WTC11 (cell line): Measurements from ENCODE around the gene TEX261. TPM values are rescaled to one million over a fixed set of nuclear protein-coding genes. Genes with fewer than 3 reads are reported as not detected.

Experiments used
- ATAC-seq: fragments of 200-7000 bp; cut with Tn5 transposase; 2 replicates; pipeline ENCODE4 v1.10.0; 2021; ENCODE audit warnings: mild to moderate bottlenecking, moderate library complexity
- CTCF ChIA-PET: fragments of 300-600 bp; sonication (Branson Sonifier 250); formaldehyde crosslinking; loops from one replicate; lab custom pipeline; 2021; ENCODE audit warnings: antibody characterized with exemption; lab: Charles Lee
- POLR2A ChIA-PET: fragments of 350-600 bp; sonication (Branson Sonifier 250); formaldehyde crosslinking; loops from one replicate; lab custom pipeline; 2021; ENCODE audit warnings: antibody characterized with exemption; lab: Charles Lee
- DNase-seq: peaks from one replicate; pipeline ENCODE4 v3.0.0; 2021; ENCODE audit warnings: low spot score
- H3K27ac Mint-ChIP-seq: 2 replicates; pipeline ENCODE4 v1.8.0; 2021; ENCODE audit warnings: mixed read lengths
- H3K27me3 Mint-ChIP-seq: 2 replicates; pipeline ENCODE4 v1.8.0; 2021; ENCODE audit warnings: low read depth, mild to moderate bottlenecking, moderate library complexity, mixed read lengths
- H3K36me3 Mint-ChIP-seq: 2 replicates; pipeline ENCODE4 v1.8.0; 2021; ENCODE audit warnings: mixed read lengths
- H3K4me1 Mint-ChIP-seq: 2 replicates; pipeline ENCODE4 v1.8.0; 2022; ENCODE audit warnings: mixed read lengths
- H3K4me3 Mint-ChIP-seq: 2 replicates; pipeline ENCODE4 v1.8.0; 2021; ENCODE audit warnings: mild to moderate bottlenecking, moderate library complexity, mixed read lengths
- H3K9me3 Mint-ChIP-seq: 2 replicates; pipeline ENCODE4 v1.8.0; 2021; ENCODE audit warnings: mixed read lengths
- CREM ChIP-seq: sonication (generic); formaldehyde crosslinking; IDR thresholded peaks from 2 replicates; pipeline ENCODE4 v1.8.1; 2022; ENCODE audit warnings: mild to moderate bottlenecking, missing genetic modification reagents, moderate library complexity
- ETV6 ChIP-seq: sonication (generic); formaldehyde crosslinking; IDR thresholded peaks from 2 replicates; pipeline ENCODE4 v1.8.1; 2022; ENCODE audit warnings: mild to moderate bottlenecking, missing genetic modification reagents
- FOXP4 ChIP-seq: sonication (generic); formaldehyde crosslinking; IDR thresholded peaks from 2 replicates; pipeline ENCODE4 v1.8.0; 2022; ENCODE audit warnings: mild to moderate bottlenecking, missing genetic modification reagents
- GTF2I ChIP-seq: fragments of 250-450 bp; sonication (Bioruptor Pico); conservative IDR thresholded peaks from 2 replicates; pipeline ENCODE4 v1.4.0; 2021; ENCODE audit warnings: mild to moderate bottlenecking
- MXD4 ChIP-seq: fragments of 250-450 bp; sonication (Bioruptor Pico); IDR thresholded peaks from 2 replicates; pipeline ENCODE4 v1.8.0; 2021; ENCODE audit warnings: mild to moderate bottlenecking, moderate library complexity, borderline replicate concordance
- PRRX2 ChIP-seq: fragments of 250-450 bp; sonication (Bioruptor Pico); IDR thresholded peaks from 2 replicates; pipeline ENCODE4 v1.8.0; 2021; ENCODE audit warnings: mild to moderate bottlenecking
- SP1 ChIP-seq: sonication (generic); formaldehyde crosslinking; conservative IDR thresholded peaks from 2 replicates; pipeline ENCODE4 v1.8.1; 2022; ENCODE audit warnings: missing genetic modification reagents
- TEAD4 ChIP-seq: sonication (generic); formaldehyde crosslinking; IDR thresholded peaks from 2 replicates; pipeline ENCODE4 v1.8.0; 2022; ENCODE audit warnings: mild to moderate bottlenecking, missing genetic modification reagents
- TP53 ChIP-seq: sonication (generic); formaldehyde crosslinking; IDR thresholded peaks from 2 replicates; pipeline ENCODE4 v1.8.1; 2023; ENCODE audit warnings: mild to moderate bottlenecking, missing genetic modification reagents
- ZNF138 ChIP-seq: sonication (generic); formaldehyde crosslinking; conservative IDR thresholded peaks from 2 replicates; pipeline ENCODE4 v1.8.1; 2022; ENCODE audit warnings: mild to moderate bottlenecking, moderate library complexity, missing genetic modification reagents
- ZNF263 ChIP-seq: sonication (generic); formaldehyde crosslinking; IDR thresholded peaks from 2 replicates; pipeline ENCODE4 v1.8.1; 2022; ENCODE audit warnings: low read depth, mild to moderate bottlenecking, moderate library complexity, missing genetic modification reagents
- ZSCAN18 ChIP-seq: fragments of 250-450 bp; sonication (Bioruptor Pico); IDR thresholded peaks from 2 replicates; pipeline ENCODE4 v2.1.2; 2022; ENCODE audit warnings: mild to moderate bottlenecking, moderate library complexity
- total RNA-seq: library from RNA; stranded (reverse); gene quantifications from 3 replicates; pipeline ENCODE4 v1.2.3, GENCODE V29; 2021
- TF ChIP-seq, protein P1 (sequence below): sonication (generic); formaldehyde crosslinking; conservative IDR thresholded peaks from 2 replicates; pipeline ENCODE4 v1.8.1; 2023; ENCODE audit warnings: mild to moderate bottlenecking, low read depth, missing genetic modification reagents, moderate library complexity
- TF ChIP-seq, protein P2 (sequence below): sonication (generic); formaldehyde crosslinking; IDR thresholded peaks from 2 replicates; pipeline ENCODE4 v1.8.1; 2023; ENCODE audit warnings: mild to moderate bottlenecking, missing genetic modification reagents, moderate library complexity
- TF ChIP-seq, protein P3 (sequence below): fragments of 250-450 bp; sonication (Bioruptor Pico); IDR thresholded peaks from 2 replicates; pipeline ENCODE4 v1.9.0; 2021; ENCODE audit warnings: mild to moderate bottlenecking
- TF ChIP-seq, protein P4 (sequence below): fragments of 200-600 bp; IDR thresholded peaks from 2 replicates; pipeline ENCODE4 v1.8.0; 2022; ENCODE audit warnings: antibody characterized with exemption

Gene TEX261
- total RNA-seq, 1 experiment from 2014 or later, result 18.3 TPM

- ATAC-seq (no peak), DNase-seq (no peak)
- TF ChIP-seq TP53 (no peak), ZSCAN18 (CRISPR knock-in tag) (no peak), FOXP4 (CRISPR knock-in tag) (no peak), MXD4 (CRISPR knock-in tag) (no peak), ETV6 (CRISPR knock-in tag) (no peak), CREM (no peak), GTF2I (CRISPR knock-in tag) (no peak), ZNF263 (CRISPR knock-in tag) (no peak), PRRX2 (CRISPR knock-in tag) (no peak), TEAD4 (CRISPR knock-in tag) (no peak), ZNF138 (CRISPR knock-in tag) (no peak)
- TF ChIP-seq, protein P1, sequence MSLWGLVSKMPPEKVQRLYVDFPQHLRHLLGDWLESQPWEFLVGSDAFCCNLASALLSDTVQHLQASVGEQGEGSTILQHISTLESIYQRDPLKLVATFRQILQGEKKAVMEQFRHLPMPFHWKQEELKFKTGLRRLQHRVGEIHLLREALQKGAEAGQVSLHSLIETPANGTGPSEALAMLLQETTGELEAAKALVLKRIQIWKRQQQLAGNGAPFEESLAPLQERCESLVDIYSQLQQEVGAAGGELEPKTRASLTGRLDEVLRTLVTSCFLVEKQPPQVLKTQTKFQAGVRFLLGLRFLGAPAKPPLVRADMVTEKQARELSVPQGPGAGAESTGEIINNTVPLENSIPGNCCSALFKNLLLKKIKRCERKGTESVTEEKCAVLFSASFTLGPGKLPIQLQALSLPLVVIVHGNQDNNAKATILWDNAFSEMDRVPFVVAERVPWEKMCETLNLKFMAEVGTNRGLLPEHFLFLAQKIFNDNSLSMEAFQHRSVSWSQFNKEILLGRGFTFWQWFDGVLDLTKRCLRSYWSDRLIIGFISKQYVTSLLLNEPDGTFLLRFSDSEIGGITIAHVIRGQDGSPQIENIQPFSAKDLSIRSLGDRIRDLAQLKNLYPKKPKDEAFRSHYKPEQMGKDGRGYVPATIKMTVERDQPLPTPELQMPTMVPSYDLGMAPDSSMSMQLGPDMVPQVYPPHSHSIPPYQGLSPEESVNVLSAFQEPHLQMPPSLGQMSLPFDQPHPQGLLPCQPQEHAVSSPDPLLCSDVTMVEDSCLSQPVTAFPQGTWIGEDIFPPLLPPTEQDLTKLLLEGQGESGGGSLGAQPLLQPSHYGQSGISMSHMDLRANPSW (CRISPR knock-in tag), result no peak
- TF ChIP-seq, protein P2, sequence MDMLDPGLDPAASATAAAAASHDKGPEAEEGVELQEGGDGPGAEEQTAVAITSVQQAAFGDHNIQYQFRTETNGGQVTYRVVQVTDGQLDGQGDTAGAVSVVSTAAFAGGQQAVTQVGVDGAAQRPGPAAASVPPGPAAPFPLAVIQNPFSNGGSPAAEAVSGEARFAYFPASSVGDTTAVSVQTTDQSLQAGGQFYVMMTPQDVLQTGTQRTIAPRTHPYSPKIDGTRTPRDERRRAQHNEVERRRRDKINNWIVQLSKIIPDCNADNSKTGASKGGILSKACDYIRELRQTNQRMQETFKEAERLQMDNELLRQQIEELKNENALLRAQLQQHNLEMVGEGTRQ, result no peak
- TF ChIP-seq, protein P3, sequence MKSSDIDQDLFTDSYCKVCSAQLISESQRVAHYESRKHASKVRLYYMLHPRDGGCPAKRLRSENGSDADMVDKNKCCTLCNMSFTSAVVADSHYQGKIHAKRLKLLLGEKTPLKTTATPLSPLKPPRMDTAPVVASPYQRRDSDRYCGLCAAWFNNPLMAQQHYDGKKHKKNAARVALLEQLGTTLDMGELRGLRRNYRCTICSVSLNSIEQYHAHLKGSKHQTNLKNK (CRISPR knock-in tag), result no peak
- Mint-ChIP-seq H3K4me1 (peaks cover 23% of the 10 kb centered on the region), H3K27me3 (peaks cover 58% of the 10 kb centered on the region), H3K36me3 (no peaks in the 10 kb centered on the region), H3K4me3 (peak overlapping the region; percentile 62), H3K27ac (no peak overlapping the region), H3K9me3 (no peaks in the 10 kb centered on the region)
- ChIA-PET CTCF (interaction anchor here (0.5 to 8.0 kb wide), 50 partner anchors 10 to 1570 kb away, joined by 3 to 159 read pairs (median 5); partner anchors contain the start of genes ADD2, ANKRD53, ATP6V1B1 and CLEC4F), POLR2A (no interaction called here)
Measured at GRCh38 chr2:70947556-70948184, 47.0 kb downstream of the TEX261 start.

GRCh38 chr2:70946832-70947442, 47.7 kb downstream of the TEX261 start:
- Mint-ChIP-seq H3K4me3 (no peak overlapping the region), H3K9me3 (no peaks in the 10 kb centered on the region), H3K27me3 (peaks cover 63% of the 10 kb centered on the region), H3K27ac (no peak overlapping the region), H3K4me1 (peaks cover 23% of the 10 kb centered on the region), H3K36me3 (no peaks in the 10 kb centered on the region)
- TF ChIP-seq, protein P4, sequence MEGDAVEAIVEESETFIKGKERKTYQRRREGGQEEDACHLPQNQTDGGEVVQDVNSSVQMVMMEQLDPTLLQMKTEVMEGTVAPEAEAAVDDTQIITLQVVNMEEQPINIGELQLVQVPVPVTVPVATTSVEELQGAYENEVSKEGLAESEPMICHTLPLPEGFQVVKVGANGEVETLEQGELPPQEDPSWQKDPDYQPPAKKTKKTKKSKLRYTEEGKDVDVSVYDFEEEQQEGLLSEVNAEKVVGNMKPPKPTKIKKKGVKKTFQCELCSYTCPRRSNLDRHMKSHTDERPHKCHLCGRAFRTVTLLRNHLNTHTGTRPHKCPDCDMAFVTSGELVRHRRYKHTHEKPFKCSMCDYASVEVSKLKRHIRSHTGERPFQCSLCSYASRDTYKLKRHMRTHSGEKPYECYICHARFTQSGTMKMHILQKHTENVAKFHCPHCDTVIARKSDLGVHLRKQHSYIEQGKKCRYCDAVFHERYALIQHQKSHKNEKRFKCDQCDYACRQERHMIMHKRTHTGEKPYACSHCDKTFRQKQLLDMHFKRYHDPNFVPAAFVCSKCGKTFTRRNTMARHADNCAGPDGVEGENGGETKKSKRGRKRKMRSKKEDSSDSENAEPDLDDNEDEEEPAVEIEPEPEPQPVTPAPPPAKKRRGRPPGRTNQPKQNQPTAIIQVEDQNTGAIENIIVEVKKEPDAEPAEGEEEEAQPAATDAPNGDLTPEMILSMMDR, result peak; percentile 46
- TF ChIP-seq SP1 (CRISPR knock-in tag) (no peak), TP53 (no peak), MXD4 (CRISPR knock-in tag) (no peak), TEAD4 (CRISPR knock-in tag) (no peak)
- TF ChIP-seq, protein P1 (CRISPR knock-in tag), result no peak
- ChIA-PET POLR2A (no interaction called here), CTCF (interaction anchor here (0.9 to 8.0 kb wide), 14 partner anchors 10 to 260 kb away, joined by 3 to 159 read pairs (median 14); partner anchors contain the start of genes ATP6V1B1 and FIGLA)
- peak; percentile 81 for DNase-seq
- ATAC-seq, result peak; percentile 52
